Measurements from ENCODE around the gene HAGHL. TPM values are rescaled to one million over a fixed set of nuclear protein-coding genes. Genes with fewer than 3 reads are reported as not detected.
"Not testable (repeated sequence)": the region's sequence is repeated elsewhere in the genome, so short reads cannot be mapped to it uniquely, and the experiment has no call there.

Gene HAGHL
- total RNA-seq, 1 experiment from 2014 or later, result 23.3 TPM

- no peak for DNase-seq (ENCODE audit: low read depth, low spot score)
- in situ Hi-C loops (cut with HindIII; ENCODE audit: low pct_unique_long_range_greater_than_20kb, low sequenced_read_pairs), result no loop called here
Measured at GRCh38 chr16:772959-773358, 46.1 kb downstream of the HAGHL start.

GRCh38 chr16:774086-775001, 47.4 kb downstream of the HAGHL start:
- in situ Hi-C loops (cut with HindIII; ENCODE audit: low pct_unique_long_range_greater_than_20kb, low sequenced_read_pairs), result no loop called here
- no peak for DNase-seq (ENCODE audit: low read depth, low spot score)

- in situ Hi-C loops (cut with HindIII; ENCODE audit: low pct_unique_long_range_greater_than_20kb, low sequenced_read_pairs), result no loop called here
- no peak for DNase-seq (ENCODE audit: low read depth, low spot score)
Measured at GRCh38 chr16:775236-775796, 48.4 kb downstream of the HAGHL start.

- DNase-seq (ENCODE audit: low read depth, low spot score); in situ Hi-C loops (cut with HindIII; ENCODE audit: low pct_unique_long_range_greater_than_20kb, low sequenced_read_pairs): not testable (repeated sequence)
Measured at GRCh38 chr16:776298-776697, 49.4 kb downstream of the HAGHL start.

GRCh38 chr16:776824-777223, 49.9 kb downstream of the HAGHL start:
- in situ Hi-C loops (cut with HindIII; ENCODE audit: low pct_unique_long_range_greater_than_20kb, low sequenced_read_pairs), result no loop called here
- DNase-seq (ENCODE audit: low read depth, low spot score), result no peak

- no peak for DNase-seq (ENCODE audit: low read depth, low spot score)
- in situ Hi-C loops (cut with HindIII; ENCODE audit: low pct_unique_long_range_greater_than_20kb, low sequenced_read_pairs), result no loop called here
Measured at GRCh38 chr16:777826-778225, 50.9 kb downstream of the HAGHL start.

- in situ Hi-C loops (cut with HindIII; ENCODE audit: low pct_unique_long_range_greater_than_20kb, low sequenced_read_pairs), result no loop called here
Measured at GRCh38 chr16:778447-778846, 51.5 kb downstream of the HAGHL start.

GRCh38 chr16:778909-779527, 52.1 kb downstream of the HAGHL start:
- DNase-seq (ENCODE audit: low read depth, low spot score), result no peak
- in situ Hi-C loops (cut with HindIII; ENCODE audit: low pct_unique_long_range_greater_than_20kb, low sequenced_read_pairs), result no loop called here

More at GRCh38 chr16:778447-778846, 51.5 kb downstream of the HAGHL start:
- no peak for DNase-seq (ENCODE audit: low read depth, low spot score)

Small RNAs within 50 kb of the gene (small RNA-seq; reads per million reads assigned to genes)
- 0 reads per million in 2 experiments for gene MIR662

Other genes starting within 250 kb of the HAGHL start
- gene CAPN15, start 199.4 kb upstream of the HAGHL start, total RNA-seq (2014; rRNA removed; shearing (Covaris generic)), result 15.4 and 15.6 TPM in 2 replicates
- gene PRR35, start 166.7 kb upstream of the HAGHL start, total RNA-seq (2014; rRNA removed; shearing (Covaris generic)), result not detected in 2 replicates
- gene NHLRC4, start 160.1 kb upstream of the HAGHL start, total RNA-seq (2014; rRNA removed; shearing (Covaris generic)), result 0.56 and 1.1 TPM in 2 replicates
- gene PIGQ, start 157.1 kb upstream of the HAGHL start, total RNA-seq (2014; rRNA removed; shearing (Covaris generic)), result 24.5 and 24.7 TPM in 2 replicates
- 9.3 and 9.6 TPM in 2 replicates for gene RAB40C, start 137.0 kb upstream of the HAGHL start, total RNA-seq (2014; rRNA removed; shearing (Covaris generic))
- gene WFIKKN1, start 96.1 kb upstream of the HAGHL start, total RNA-seq (2014; rRNA removed; shearing (Covaris generic)), result 0.05 TPM in 2 replicates
- 54.3 and 57.4 TPM in 2 replicates for gene METTL26, start 90.8 kb upstream of the HAGHL start, total RNA-seq (2014; rRNA removed; shearing (Covaris generic))
- 34.4 and 37.8 TPM in 2 replicates for gene MCRIP2, start 85.3 kb upstream of the HAGHL start, total RNA-seq (2014; rRNA removed; shearing (Covaris generic))
- gene WDR90, start 77.7 kb upstream of the HAGHL start, total RNA-seq (2014; rRNA removed; shearing (Covaris generic)), result 10.3 and 12.4 TPM in 2 replicates
- gene RHOT2, start 59.0 kb upstream of the HAGHL start, total RNA-seq (2014; rRNA removed; shearing (Covaris generic)), result 39.7 and 42.7 TPM in 2 replicates
- gene RHBDL1, start 51.4 kb upstream of the HAGHL start, total RNA-seq (2014; rRNA removed; shearing (Covaris generic)), result 0.19 and 0.34 TPM in 2 replicates
- gene STUB1, start 46.7 kb upstream of the HAGHL start, total RNA-seq (2014; rRNA removed; shearing (Covaris generic)), result 112 and 126 TPM in 2 replicates
- gene JMJD8, start 42.8 kb upstream of the HAGHL start, total RNA-seq (2014; rRNA removed; shearing (Covaris generic)), result 44.7 and 52.0 TPM in 2 replicates
- 1.6 and 2.3 TPM in 2 replicates for gene WDR24, start 36.7 kb upstream of the HAGHL start, total RNA-seq (2014; rRNA removed; shearing (Covaris generic))
- gene FBXL16, start 21.3 kb upstream of the HAGHL start, total RNA-seq (2014; rRNA removed; shearing (Covaris generic)), result 6.6 and 7.3 TPM in 2 replicates
- gene METRN, start 12.0 kb upstream of the HAGHL start, total RNA-seq (2014; rRNA removed; shearing (Covaris generic)), result 133 and 138 TPM in 2 replicates
- 18.6 and 18.7 TPM in 2 replicates for gene ANTKMT, start 6.0 kb upstream of the HAGHL start, total RNA-seq (2014; rRNA removed; shearing (Covaris generic))
- 17.7 and 18.1 TPM in 2 replicates for gene CCDC78, start 663 bp upstream of the HAGHL start, total RNA-seq (2014; rRNA removed; shearing (Covaris generic))
- 28.6 and 34.3 TPM in 2 replicates for gene CIAO3, start 13.9 kb downstream of the HAGHL start, total RNA-seq (2014; rRNA removed; shearing (Covaris generic))
- not detected in 2 replicates for gene MSLN, start 33.6 kb downstream of the HAGHL start, total RNA-seq (2014; rRNA removed; shearing (Covaris generic))
- 32.6 and 36.9 TPM in 2 replicates for gene RPUSD1, start 61.3 kb downstream of the HAGHL start, total RNA-seq (2014; rRNA removed; shearing (Covaris generic))
- gene CHTF18, start 61.5 kb downstream of the HAGHL start, total RNA-seq (2014; rRNA removed; shearing (Covaris generic)), result 6.6 and 7.6 TPM in 2 replicates
- not detected in 2 replicates for gene GNG13, start 73.6 kb downstream of the HAGHL start, total RNA-seq (2014; rRNA removed; shearing (Covaris generic))
- 10.9 and 15.5 TPM in 2 replicates for gene LMF1, start 243.9 kb downstream of the HAGHL start, total RNA-seq (2014; rRNA removed; shearing (Covaris generic))